UCSD-AML1 (cell line): ENCODE data around the gene SATB1.

Source experiments
- DNase-seq: peaks from one replicate; lab custom pipeline; 2025; ENCODE audit not compliant: unreplicated experiment; lab: John Stamatoyannopoulos, UW

The SATB1 gene

GRCh38 chr3:18432752-18433151, 7.6 kb upstream of the SATB1 start:
- no peak for DNase-seq

GRCh38 chr3:18431266-18431665, 6.1 kb upstream of the SATB1 start:
- no peak for DNase-seq

DNA sequence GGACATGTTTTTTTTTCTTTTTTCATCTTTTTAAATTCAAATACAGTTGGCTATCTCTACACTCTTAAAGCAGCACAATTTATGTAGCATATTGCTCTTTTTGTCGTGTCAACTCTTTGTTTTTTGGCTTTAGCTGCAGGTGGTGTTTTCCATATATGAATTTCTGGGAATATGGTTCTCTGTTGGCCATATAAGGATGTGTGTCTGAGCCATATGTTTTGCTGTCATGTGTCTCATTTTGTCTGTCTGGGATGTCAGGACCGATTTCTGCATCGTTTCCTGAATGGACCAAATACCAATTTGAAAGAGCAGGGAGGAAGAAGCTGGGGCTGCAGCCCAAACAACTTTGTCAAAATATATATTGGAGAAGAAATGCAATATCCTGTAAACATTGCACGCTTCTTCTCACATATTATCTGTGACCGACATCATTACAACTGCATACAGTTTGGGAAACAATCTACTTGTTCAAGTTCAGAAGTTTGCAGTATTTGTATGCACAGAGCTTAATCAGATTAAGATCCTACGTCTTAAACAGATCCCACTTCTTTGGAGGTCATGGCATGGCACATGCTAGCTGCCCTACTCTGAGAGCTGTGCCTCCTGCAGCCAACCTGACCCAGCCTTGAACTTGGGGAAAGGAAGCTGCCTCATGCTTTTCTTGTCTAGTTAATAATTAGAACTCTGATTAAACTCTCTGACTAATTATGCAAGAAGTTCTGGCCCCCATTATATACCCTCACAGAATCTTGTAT, 4.0 kb upstream of the SATB1 start:
- DNase-seq = peak; percentile 4

DNA sequence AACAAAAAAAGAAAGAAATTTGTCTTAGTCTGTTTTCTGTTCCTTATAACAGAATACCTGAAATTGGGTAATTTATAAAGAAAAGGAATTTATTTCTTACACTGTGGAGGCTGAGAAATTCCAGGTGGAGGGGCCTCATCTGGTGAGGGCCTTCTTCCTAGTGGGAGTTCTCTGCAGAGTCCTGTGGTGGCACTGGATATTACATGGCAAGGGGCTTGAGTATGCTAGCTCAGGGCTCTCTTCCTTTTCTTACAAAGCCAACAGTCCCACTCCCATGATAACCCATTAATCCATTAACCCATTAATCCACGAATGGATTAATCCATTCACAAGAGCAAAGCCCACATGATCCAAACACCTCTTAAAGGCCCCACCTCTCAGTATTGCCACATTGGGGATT, 2.9 kb upstream of the SATB1 start:
- DNase-seq = no peak

DNA sequence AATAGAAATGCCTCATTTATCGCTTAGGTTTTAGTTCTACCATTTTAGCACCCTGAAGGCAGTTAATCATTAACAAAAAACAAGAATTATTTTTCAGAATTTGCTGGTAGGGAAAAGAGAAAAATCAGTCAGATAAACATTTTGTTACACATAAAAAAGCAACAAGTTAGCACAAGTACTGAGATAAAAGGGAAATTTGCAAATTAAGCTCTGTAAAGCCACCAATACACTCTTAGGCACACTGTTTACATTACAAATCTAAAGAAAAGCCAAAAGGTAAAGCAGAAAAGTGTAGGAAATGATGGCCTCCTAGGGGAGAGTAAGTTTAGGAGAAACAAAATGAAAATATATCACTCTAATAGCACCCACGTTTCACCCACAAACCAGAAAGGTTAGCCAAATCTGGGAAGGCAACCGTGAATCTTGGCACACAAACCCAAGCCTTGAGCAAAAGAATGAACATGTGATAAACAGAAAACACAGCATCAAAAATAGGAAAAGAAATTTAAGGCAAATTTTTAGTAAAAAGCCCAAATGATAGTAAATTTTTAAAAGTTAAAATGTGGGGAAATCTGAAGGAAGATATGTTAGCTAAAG, 1.6 kb upstream of the SATB1 start:
- no peak for DNase-seq

GRCh38 chr3:18425641-18426257, 610 bp upstream of the SATB1 start:
- peak; percentile 77 for DNase-seq

GRCh38 chr3:18424213-18424728, 868 bp downstream of the SATB1 start:
- peak; percentile 23 for DNase-seq

DNA sequence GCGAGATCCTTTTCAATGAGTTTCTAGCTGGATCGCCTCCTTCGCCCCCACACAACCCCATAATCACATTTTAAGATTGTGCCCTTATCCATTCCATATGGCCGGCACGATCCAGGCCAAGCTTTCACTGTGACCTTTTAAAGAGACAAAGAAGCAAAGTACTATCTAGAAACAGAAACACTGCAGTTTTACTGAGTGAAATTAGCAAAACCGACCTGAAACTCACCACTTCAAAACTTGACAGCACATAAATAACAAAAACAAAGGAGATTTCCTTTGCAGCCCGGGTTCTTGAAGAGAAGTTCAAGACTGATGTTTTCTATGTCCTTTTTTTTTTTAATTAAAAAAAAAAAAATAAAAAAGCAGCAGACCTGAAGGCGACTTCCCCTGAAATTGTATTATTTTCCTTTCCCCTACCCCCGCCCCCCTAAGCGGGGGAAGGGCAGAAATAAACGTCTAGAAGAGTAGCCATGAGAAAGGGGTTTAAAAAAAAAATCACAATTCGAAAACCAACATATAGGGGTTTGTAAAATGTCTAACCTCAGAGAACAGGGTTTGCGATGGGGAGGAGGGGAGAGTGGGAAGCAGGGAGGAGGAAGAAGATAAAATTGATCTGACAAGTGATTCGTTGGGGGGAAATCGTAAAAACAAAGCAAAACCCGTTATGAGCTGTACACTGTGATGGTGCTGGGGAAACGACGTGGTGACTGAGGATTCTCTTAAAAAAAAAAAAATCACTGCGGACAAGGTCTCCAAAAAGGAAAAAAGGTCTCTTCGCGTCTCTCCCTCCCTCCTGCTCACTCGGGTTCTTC, 1.5 kb downstream of the SATB1 start:
- peak; percentile 15 for DNase-seq

- DNase-seq = no peak
Observed at GRCh38 chr3:18422972-18423371, 2.2 kb downstream of the SATB1 start.

GRCh38 chr3:18420555-18420954, 4.6 kb downstream of the SATB1 start:
- DNase-seq = no peak

GRCh38 chr3:18419232-18419631, 5.9 kb downstream of the SATB1 start:
- DNase-seq = no peak

DNA sequence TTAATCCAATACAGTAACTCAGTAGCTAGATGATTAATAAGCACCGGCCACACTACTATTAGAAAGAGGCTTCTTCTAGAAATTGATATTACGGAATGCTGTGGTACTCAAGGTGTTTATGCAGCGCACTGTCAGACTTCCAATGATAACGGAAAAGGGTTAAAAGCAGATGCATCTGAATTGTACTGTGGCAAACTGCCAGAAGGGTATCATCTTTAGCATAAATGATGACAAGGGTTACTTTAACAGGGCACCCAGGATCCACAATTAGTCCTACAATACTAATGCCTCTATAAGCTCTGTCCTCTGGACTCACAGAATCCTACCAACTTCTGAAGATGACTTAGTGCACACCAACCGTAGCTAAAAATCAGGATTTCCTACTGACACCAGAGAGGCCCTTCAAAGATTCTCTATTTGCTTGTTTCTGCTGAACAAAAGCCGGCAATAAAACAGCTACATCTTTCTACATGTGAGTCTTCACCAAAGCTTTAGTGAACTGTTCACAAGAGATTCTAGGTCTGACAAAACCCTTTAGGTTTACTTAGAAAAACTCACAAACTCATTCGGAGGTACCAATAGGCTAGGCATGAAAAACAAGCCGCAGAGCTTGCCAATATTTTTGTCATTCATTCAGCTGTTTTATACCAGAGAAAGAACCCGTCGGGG, 7.1 kb downstream of the SATB1 start:
- DNase-seq = no peak

- no peak for DNase-seq
Observed at GRCh38 chr3:18416332-18416731, 8.8 kb downstream of the SATB1 start.

- no peak for DNase-seq
Observed at GRCh38 chr3:18415839-18416238, 9.3 kb downstream of the SATB1 start.

DNA sequence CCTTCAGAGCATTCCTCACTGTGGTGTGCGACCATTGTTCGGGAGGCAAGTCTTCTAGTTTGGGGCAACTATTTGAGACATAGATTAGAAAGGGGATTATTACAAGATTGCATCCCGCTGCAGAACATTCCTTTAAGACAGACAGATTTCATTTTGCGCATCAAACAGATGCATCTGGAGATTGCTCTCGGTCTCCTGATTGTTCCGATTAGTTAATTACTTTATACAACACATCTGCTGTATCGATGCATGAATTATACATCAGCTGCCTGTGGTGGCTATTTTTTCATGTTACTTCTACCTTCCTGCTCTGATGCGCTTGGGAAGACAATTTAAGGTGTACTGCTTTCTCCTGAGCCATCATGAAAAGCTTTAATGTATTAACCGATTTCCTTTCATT, 10.0 kb downstream of the SATB1 start:
- no peak for DNase-seq

- no peak for DNase-seq
Observed at GRCh38 chr3:18412684-18413083, 12.5 kb downstream of the SATB1 start.

- DNase-seq = no peak
Observed at GRCh38 chr3:18411541-18411940, 13.6 kb downstream of the SATB1 start.

GRCh38 chr3:18410205-18410604, 14.9 kb downstream of the SATB1 start:
- DNase-seq = no peak

- DNase-seq = no peak
Observed at GRCh38 chr3:18409266-18409665, 15.9 kb downstream of the SATB1 start.

DNA sequence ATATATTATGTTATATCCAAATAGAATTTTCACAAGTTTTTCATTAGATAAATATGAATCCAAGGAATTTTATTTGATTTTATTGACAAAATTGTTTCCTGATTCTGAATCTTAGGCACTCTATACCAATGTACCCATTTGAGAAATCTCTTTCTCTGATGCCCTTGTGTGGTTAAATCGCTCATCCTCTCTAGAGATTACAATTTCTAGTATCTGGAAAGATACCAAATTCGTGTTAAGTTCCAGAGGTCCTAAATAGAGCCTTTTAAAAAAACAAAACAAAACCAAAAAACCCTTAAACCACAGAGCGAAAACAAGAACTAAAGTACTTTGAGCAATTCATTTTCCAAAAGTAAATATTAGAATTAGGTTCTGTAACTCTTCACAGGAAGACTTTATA, 20.0 kb downstream of the SATB1 start:
- DNase-seq = no peak

DNA sequence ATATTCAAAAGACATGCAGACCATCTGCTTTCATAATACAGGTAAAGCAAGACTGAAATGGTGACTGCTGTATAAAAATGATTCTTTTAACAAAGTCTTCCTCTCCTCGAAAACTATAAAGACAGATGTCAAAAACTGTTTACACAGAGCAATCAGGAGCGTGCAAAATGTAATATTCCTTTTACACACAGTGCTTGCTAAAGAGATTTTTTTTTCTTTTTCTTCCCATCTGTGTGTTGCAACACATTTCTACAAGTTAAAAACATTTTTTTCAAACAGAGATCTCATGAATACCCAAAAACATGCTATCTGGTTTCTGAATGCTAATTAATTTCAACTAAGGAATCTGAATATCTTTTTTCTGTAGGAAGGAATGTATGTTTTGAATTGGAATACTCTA, 22.1 kb downstream of the SATB1 start:
- no peak for DNase-seq
